GM20431 (cell line): ENCODE measurements around the gene DNAH14.
"Not testable (repeated sequence)": the region's sequence is repeated elsewhere in the genome, so short reads cannot be mapped to it uniquely, and the experiment has no call there.

Experiments used
- in situ Hi-C: fragments of 300-500 bp; cut with MseI, MboI; formaldehyde crosslinking; loops from one replicate; pipeline ENCODE4 v1.15.0; 2020; ENCODE audit warnings: low sequenced_read_pairs; ENCODE audit not compliant: unreplicated experiment

The DNAH14 gene

GRCh38 chr1:225329996-225330395, 400.5 kb downstream of the DNAH14 start:
- in situ Hi-C loops: not testable (repeated sequence)

- in situ Hi-C loops: no loop called here
Measured at GRCh38 chr1:225332686-225333085, 403.2 kb downstream of the DNAH14 start.

GRCh38 chr1:225335098-225335778, 405.8 kb downstream of the DNAH14 start:
- in situ Hi-C loops: not testable (repeated sequence)

- in situ Hi-C loops: no loop called here
Measured at GRCh38 chr1:225338545-225338944, 409.1 kb downstream of the DNAH14 start.

- in situ Hi-C loops: no loop called here
Measured at GRCh38 chr1:225341642-225342041, 412.2 kb downstream of the DNAH14 start.

GRCh38 chr1:225342695-225343094, 413.2 kb downstream of the DNAH14 start:
- in situ Hi-C loops: no loop called here

GRCh38 chr1:225343618-225344017, 414.1 kb downstream of the DNAH14 start:
- in situ Hi-C loops: no loop called here

GRCh38 chr1:225347123-225347683, 417.7 kb downstream of the DNAH14 start:
- in situ Hi-C loops: no loop called here

GRCh38 chr1:225348400-225348799, 418.9 kb downstream of the DNAH14 start:
- in situ Hi-C loops: no loop called here

GRCh38 chr1:225349826-225350225, 420.4 kb downstream of the DNAH14 start:
- in situ Hi-C loops: no loop called here

- in situ Hi-C loops: no loop called here
Measured at GRCh38 chr1:225350872-225351271, 421.4 kb downstream of the DNAH14 start.

- in situ Hi-C loops: no loop called here
Measured at GRCh38 chr1:225354906-225355305, 425.4 kb downstream of the DNAH14 start.

- in situ Hi-C loops: no loop called here
Measured at GRCh38 chr1:225355863-225356262, 426.4 kb downstream of the DNAH14 start.

- in situ Hi-C loops: no loop called here
Measured at GRCh38 chr1:225360119-225360518, 430.6 kb downstream of the DNAH14 start.

GRCh38 chr1:225361176-225361575, 431.7 kb downstream of the DNAH14 start:
- in situ Hi-C loops: no loop called here

GRCh38 chr1:225362805-225363204, 433.3 kb downstream of the DNAH14 start:
- in situ Hi-C loops: no loop called here

GRCh38 chr1:225364439-225364838, 435.0 kb downstream of the DNAH14 start:
- in situ Hi-C loops: no loop called here

GRCh38 chr1:225366018-225366417, 436.5 kb downstream of the DNAH14 start:
- in situ Hi-C loops: no loop called here

- in situ Hi-C loops: no loop called here
Measured at GRCh38 chr1:225366552-225366951, 437.1 kb downstream of the DNAH14 start.

GRCh38 chr1:225368036-225368552, 438.6 kb downstream of the DNAH14 start:
- in situ Hi-C loops: no loop called here

GRCh38 chr1:225371366-225372010, 442.0 kb downstream of the DNAH14 start:
- in situ Hi-C loops: no loop called here
